T1000 (cell line): ENCODE data around the gene AP3S2.

Experiments used
- DNase-seq: peaks from one replicate; lab custom pipeline; 2025; ENCODE audit warnings: mixed read lengths; lab: John Stamatoyannopoulos, UW

The AP3S2 gene

GRCh38 chr15:89814112-89814742 lies 79.6 kb downstream of the AP3S2 start:
- no peak for DNase-seq

GRCh38 chr15:89813381-89814111 lies 80.2 kb downstream of the AP3S2 start:
- no peak for DNase-seq

GRCh38 chr15:89812847-89813320 lies 80.9 kb downstream of the AP3S2 start:
- no peak for DNase-seq

DNA sequence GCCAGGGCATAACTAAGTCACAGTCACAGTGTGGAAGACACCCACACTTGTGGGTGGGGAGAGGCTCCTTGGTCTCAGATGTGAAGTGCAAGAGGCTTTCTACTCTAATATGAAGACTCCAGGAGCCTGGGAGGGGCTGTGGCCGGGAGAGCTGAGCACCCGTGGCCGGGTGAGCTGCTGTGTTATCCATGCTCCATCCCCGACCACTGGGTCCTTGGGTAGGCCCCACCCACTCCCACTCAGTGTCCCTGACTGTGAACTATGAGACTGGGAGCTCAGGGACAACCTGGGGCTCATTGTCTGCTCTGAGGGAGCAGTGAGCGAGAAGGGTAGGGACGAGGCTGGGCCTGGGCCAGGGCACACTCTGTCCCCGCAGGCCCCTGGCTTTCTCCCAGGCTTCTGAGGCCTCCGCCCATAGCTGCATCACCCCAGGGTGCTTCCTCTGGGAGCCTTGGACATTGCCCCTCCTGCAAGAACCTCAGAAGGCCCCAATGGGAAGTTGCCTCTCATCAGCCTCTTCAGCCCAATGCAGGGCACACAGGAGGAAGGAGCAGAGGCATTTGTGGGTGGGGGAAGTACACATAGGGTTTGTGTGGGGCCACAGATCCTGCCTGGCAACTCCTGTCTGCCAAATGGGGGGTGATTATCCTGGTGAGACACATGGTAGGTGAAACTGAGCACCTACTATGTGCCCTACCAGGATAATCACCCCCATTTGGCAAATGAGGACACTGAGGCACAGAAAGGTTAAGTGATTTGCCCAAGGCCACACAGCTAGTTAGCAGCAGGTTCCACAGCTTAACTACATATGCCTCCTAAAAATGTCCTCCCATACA lies 81.6 kb downstream of the AP3S2 start:
- no peak for DNase-seq

- no peak for DNase-seq
Measured at GRCh38 chr15:89810837-89811236, 83.0 kb downstream of the AP3S2 start.

DNA sequence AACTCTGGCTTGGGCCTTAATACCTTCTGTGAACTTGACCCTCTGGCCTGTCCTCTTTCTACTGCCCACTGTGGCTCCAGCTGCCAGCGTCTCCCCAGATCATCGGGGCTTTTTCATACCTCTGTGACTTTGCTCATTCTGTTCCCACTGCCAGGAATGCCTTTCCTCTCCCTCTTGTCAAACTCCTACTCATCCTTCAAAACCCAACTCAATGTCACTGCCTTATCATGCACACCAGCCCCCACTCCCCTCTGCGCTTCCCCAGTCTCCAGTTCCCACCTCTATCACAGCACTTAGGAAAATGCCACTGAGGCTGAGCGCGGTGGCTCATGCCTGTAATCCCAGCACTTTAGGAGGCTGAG lies 84.0 kb downstream of the AP3S2 start:
- no peak for DNase-seq

GRCh38 chr15:89809093-89809786 lies 84.6 kb downstream of the AP3S2 start:
- no peak for DNase-seq

DNA sequence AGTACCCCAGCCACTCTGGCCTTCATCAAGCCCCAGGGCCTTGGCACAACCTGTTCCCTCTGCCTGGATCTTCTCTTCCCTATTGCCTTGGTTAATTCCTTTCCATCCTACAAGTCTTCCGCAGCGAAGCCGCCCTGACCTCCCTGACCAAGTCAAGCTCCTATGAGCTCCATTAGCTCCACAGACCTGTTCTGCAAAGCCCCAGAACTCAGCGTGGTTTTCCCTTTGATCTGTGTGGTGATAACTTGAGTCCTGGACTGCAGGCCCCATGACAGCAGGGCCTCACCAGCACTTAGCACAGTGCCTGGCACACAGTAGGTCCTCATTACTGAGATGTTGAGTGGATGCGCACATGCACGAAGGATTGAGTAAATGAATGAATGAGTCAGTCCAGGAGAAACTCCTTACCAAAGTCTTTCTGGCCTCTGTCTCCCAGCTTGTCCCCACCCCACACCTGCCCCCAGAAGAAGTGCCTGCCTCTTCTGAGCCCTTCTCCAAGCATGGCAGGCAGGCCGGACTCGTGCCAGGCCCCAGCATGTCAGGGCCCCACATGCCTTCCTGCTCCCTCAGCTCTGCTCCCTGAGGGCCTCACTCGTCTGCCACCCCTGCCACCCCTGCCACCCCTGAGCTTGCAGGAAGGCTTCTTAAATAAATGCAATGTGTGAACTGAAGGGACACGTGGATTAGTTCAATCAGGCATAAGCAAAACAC lies 85.5 kb downstream of the AP3S2 start:
- no peak for DNase-seq

DNA sequence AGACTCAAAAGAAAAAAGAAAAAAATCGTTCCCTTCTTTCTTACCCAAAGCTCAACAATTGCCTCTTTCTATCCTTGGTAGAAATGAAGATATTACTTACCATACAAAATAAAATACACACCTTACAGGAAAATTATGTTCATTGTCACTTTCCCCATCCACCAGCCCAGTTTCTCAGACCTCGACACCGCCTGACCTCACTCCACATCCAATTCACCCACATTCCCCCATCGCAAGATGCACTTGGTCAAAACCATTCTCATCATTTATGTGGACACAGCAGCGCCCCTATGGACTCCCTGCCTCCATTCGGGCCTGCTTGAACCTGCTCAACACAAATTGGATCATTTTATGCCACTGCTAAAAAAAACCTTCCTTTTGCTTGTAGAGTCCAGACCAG lies 86.1 kb downstream of the AP3S2 start:
- DNase-seq = no peak

DNA sequence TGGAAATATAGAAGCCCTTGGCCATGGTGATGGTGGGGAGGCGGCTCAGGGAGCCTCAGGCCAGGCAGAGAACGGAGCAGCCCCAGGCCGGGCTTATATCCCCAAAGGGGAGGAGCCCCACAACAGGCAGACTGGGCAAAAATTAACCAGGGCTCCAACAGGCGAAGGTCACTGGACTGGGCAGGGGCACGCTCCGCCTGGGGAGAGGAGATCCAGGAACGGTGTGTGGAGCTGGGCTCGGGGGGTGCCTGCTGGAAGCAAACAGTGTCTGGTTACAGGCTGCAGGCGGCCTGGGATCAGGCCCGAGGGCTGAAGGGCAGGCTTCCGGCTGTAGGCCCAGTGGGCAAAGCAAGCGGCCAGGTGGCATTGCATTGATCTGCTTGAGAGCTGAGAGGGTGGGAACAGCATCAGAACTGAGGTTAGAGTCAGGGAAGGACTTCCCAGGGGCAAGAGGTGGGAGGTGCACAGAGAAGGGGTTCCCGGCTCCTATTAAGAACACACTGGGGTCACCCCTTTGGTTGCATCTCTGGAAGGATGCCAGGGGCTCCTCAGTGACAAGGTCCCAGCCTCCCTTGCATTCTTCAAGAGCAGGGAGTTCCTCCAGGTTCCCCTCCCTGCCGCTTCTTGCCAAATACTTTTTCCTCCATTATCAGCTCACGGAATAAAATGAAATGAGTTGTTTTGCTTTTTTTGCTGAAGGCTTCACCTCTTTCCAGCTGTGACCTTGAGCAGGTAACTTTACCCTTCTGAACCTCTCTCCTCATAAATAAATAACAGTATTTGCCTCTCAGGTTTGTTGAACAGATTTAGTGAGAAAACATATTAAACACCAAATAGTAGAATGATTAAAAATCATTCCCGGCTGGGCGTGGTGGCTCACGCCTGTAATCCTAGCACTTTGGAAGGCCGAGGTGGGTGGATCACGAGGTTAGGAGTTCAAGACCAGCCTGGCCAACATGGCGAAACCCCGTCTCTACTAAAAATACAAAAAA lies 86.9 kb downstream of the AP3S2 start:
- DNase-seq = no peak

GRCh38 chr15:89806210-89806558 lies 87.6 kb downstream of the AP3S2 start:
- no peak for DNase-seq

- no peak for DNase-seq
Measured at GRCh38 chr15:89805241-89806209, 88.3 kb downstream of the AP3S2 start.

DNA sequence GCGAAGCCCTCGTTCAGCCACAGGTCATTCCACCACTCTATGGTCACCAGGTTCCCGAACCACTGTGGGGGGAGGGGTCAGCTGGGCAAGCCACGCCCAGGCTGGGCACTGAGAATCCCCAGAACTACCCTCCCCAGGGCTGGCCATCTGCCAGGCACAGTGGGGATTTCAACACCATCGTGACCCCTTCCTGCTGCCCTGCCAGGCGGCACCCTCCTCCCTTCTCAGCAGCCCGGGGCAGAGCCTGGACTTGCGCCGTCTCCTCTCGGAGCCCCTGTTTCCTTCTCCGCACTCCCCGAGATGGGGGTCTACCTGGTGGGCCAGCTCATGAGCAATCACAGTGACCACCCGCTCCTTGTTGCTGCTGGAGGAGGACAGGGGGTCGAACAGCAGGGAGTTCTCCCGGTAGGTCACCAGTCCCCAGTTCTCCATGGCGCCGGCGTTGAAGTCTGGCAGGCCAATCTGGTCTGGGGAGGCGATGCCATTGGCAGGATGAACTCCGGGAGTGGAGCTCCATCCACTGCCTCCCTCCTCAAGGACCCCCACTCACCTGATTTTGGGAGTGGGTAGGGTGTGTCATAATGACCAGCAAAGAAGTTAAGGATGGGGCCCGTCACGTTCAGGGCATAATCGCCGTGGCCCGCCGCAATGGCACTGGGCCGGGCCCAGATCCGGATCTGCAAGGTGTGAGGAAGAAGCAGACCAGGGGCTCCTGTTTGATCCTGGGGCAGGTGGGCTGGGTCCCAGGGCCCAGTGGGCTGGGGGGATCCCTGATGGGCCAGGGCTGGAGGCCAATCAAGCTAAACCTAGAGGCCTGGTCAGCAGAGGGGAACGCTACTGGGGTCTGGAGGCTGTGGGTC lies 89.6 kb downstream of the AP3S2 start:
- DNase-seq = no peak

- DNase-seq = no peak
Measured at GRCh38 chr15:89802986-89803824, 90.6 kb downstream of the AP3S2 start.

GRCh38 chr15:89802231-89802928 lies 91.4 kb downstream of the AP3S2 start:
- DNase-seq = no peak

GRCh38 chr15:89801471-89802195 lies 92.2 kb downstream of the AP3S2 start:
- DNase-seq = no peak
